Stimulated activated CD4-positive, alpha-beta T cell treated with anti-CD3 and anti-CD28 coated beads, Interleukin-12 subunit alpha, Interleukin-12 subunit beta, amount 100 ng/mL, for 48 hours (primary cell): ENCODE measurements around the gene ATP10B.

Source experiments
- DNase-seq, 3 donors: peaks; one replicate each; pipeline ENCODE4 v3.0.0-alpha.2; 2020; ENCODE audit warnings: low read depth in 2 of 3, low spot score in 1 of 3

Gene ATP10B

DNA sequence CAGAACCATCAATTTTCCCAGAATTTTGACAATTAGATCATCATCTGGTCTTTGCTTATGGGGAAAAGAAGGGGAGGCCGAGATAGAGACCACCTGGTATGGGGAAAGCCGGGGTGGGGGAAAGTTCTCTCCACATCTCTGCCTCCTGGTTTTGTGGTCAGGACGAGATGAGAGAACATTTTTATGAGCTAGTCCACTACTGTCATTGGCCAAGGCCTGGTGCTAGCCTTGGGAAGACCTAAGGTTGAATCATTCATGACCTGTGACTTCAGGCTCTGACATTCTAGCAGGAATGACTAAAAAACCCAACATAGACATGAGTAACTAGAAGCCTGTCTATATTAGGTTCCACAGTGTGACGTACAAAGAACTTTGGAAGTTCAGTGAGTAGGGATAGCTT is 295.2 kb downstream of the ATP10B start:
- DNase-seq: no peak

GRCh38 chr5:160555971-160556631 is 295.9 kb downstream of the ATP10B start:
- DNase-seq: no peak

DNA sequence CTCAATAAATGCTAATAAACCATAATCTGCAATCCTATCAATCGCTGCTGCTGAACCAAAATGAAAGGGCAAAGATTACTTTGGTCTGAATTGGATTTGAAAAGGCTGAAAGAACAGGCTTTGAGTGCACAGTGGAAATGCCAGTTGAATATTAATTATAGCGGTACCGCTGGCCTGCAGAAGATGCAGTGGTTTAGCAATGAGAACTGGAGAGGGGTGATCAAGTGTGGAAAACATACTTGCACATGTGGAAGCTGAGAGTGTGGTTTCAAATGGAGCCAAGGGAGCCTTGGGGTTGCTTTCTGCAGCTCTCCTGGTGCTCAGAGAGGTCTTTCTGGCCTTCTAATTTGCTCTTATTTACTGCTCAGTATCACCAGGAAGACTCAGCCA is 296.4 kb downstream of the ATP10B start:
- DNase-seq: no peak

DNA sequence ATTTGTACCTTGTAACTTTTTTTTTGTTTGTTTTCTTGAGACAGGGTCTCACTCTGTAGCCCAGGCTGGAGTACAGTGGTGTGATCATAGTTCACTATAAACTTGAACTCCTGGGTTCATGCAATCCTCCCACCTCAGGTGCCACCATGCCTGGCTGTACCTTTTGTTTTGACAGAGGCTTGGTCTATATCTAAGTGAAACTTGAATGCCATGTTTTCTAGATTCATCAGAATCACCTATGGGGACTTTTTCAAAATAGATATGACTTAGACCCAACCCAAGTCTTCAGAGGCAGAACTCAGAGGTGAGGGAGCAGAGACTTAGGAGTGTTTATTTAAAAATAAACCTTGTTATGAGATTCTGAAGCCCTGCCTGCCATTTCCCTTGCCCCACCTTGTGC is 301.9 kb downstream of the ATP10B start:
- DNase-seq: no peak

- no peak for DNase-seq
These were observed 302.9 kb downstream of the ATP10B start for GRCh38 chr5:160548949-160549645.

DNA sequence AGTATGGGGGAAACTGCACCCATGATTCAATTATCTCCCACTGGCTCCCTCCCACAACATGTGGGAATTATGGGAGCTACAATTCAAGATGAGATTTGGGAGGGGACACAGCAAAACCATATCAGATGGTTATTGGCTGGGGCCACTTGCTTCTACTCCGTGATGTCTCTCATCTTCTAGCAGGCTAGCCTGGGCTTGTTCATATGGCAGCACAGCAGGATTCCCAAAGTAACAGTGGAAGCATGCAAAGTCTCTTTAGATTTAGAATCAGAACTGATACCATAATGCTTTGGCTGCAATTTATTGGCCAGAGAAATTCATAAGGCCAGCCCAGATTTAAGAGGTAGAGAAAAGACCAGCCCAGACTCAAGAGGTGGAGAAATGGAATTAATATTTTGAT is 304.1 kb downstream of the ATP10B start:
- DNase-seq: no peak

DNA sequence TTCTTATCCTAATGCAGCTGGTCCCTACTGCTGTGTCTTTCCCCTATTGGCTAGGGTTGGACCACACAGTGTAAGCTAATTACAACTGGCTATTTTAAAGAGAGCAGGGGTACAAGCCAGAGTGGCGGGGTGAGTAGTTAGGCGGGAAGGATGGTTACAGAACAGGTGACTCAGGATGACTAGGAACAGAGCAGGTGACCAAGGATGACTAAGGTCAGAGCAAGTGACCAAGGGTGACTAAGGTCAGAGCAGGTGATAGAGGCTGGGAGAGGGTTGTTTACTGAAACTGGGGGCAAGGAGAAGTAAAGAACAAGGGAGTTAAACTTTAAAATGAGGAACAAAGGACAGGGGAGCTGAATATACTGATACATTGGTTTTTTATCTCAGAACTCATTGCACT is 304.9 kb downstream of the ATP10B start:
- no peak for DNase-seq

- DNase-seq: no peak
These were observed 306.2 kb downstream of the ATP10B start for GRCh38 chr5:160545832-160546231.

GRCh38 chr5:160543395-160543794 is 308.6 kb downstream of the ATP10B start:
- DNase-seq: no peak

DNA sequence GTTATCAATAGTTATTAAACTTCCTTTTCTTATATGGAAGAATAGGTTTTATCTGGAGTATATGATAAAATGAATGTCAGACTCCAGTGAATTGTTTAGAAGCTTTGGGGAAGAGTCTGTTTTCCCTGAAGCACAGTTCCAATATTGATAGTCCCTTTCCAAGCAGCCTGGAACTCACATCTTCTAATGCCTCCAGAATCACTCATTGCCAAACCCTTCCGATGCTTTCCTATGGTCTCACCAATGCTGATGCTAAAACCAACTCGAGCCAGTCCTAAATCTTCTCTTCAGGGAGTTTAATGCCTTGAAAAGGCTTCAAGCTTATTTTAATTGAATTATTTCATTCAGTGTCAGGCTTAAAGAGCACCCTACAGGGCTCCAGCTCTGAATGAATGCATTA is 309.2 kb downstream of the ATP10B start:
- no peak for DNase-seq

GRCh38 chr5:160542281-160542680 is 309.7 kb downstream of the ATP10B start:
- no peak for DNase-seq

DNA sequence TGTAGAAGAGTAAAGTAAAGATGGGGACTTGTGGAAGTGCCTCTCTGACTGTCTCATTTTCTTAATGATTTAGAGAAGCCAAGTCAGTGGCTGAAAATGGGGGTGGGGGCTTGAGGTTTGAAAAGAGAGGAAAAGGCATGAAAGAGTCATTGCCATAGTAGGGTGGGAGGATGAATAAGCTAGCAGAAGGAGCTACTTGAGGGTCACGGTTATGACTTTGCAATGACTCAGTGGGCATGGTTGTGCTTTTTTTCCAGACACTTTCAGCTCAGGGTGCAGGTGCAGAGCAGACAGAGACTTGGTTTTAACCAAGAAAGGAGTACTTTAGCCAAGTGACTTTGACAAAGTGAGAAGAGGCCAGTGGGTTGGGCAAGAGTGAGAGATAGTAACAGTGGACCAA is 312.6 kb downstream of the ATP10B start:
- DNase-seq: peak; percentile 57 to 76 (median 61)

GRCh38 chr5:160537940-160538339 is 314.1 kb downstream of the ATP10B start:
- DNase-seq: no peak

DNA sequence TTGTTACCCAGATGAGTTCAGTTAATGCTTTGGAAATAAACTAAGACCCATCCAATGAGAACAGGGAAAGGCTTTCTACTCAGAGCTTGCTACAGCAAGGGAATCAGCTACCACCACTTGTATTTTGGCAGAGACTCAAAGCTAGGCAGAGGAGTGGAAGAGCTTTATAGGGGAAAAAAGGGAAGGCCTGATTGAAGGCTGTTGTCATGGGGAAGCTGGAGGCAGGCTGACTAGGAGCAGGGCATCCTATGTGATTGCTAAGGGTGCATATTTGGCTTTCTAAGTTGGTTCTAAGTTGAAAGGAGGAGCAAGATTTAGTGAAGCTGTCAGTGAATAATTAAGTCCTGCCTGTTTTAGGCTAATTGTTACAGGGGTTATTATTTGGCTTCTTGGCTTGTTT is 314.9 kb downstream of the ATP10B start:
- DNase-seq: no peak

- DNase-seq: no peak
These were observed 317.1 kb downstream of the ATP10B start for GRCh38 chr5:160534914-160535313.

DNA sequence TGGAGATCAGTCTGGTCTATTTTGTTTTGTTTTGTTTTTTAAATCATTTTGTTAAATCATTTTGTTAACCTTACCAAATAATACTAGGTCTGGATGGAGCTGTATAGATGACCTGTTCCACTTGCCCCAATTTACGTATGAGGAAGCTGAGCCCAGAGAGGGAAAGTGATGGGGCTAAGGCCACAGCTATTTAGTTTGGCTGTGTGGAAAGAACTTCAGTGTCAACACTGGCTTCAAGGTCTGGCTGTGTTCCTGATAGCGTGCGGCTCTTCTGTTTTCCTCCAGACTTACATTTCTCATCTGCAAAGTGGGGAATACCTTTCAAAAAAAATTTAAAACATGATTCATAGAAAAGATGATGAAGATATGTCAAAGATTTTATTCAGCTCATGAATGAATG is 317.9 kb downstream of the ATP10B start:
- no peak for DNase-seq

DNA sequence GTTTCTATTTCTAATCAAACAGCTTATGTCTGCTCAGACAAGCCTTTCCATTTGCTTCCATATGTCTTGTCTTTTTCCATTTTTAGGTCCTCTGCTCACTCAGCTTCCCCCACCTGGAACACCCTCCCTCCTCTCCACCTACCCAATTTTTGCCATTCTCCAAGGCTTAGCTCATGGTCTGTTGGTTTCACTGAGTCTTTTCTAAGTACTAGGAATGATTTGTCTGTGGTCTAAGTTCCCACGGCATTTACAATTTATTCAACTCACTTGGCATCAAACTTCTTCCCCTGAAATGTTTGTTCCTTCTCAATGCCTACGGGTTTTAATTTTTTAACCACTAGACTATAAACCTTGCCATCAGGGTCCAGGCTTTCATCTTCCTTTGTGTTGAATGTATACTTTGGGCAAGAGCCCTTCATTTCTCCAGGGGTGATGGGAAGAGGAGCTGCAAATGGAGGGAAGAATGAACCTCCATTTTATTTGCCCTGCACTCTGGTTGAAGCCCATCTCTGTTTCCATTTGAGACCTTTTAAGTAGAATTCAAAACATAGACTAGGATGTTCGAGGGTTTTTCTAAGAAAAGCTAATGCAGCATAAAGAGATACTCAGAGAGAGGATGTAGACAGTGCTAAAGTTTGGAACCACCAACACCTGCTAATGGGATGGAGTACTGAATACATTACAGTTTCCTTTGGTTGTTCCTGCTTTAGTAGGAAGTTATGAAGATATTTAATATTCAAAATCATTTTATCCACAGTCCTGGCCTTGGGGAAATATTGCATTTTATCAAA is 326.3 kb downstream of the ATP10B start:
- no peak for DNase-seq

GRCh38 chr5:160524827-160525226 is 327.2 kb downstream of the ATP10B start:
- no peak for DNase-seq

- no peak for DNase-seq
These were observed 328.4 kb downstream of the ATP10B start for GRCh38 chr5:160523502-160524163.

GRCh38 chr5:160521392-160521663 is 330.7 kb downstream of the ATP10B start:
- no peak for DNase-seq

DNA sequence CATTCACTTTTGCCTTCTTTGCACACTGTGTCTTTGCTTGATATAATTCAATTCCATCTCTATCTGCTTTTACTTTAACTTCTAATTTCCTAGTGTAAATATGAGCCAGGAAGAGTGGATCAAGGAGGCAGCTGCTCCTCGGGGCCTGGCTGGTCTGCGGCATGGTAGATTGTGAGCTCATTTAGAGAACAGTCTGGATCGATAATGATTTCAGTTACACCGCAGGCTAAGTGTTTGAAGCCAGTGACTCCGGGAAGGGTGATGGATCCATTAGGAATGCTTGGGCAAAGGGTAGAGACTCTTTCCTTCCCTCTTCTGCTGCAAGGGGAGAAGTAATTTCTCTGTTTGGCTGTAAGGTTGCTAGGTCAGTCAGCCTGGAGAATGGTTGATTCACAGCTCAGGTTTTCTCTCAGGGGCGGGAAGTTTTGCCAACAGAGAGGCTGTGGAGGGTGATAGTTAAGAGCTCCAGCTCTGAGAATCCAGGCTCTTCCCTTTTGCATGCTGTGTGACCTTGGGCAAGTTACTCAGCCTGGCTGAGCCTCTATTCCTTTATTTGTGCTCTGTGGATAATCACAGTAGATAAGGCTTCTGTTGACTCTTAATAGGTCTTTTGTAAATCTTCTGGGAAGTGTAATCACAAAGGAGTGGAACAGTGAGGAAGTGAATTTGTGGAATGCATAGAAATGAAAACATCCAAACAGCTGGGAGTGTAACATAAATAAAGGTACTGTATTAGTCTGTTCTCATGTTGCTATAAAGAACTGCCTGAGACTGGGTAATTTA is 331.2 kb downstream of the ATP10B start:
- no peak for DNase-seq
